ENCODE data around the gene SPOCK3.

Gene SPOCK3

GRCh38 chr4:167111622-167112021 lies 122.7 kb downstream of the SPOCK3 start:
- Histone ChIP-seq H3K27me3 (ENCODE audit: control insufficient read depth, insufficient read depth, low read length) (no peaks in the 10 kb centered on the region), H3K9me3 (ENCODE audit: control insufficient read depth, insufficient read depth, low read length) (no peaks in the 10 kb centered on the region), H3K27ac (ENCODE audit: low read length) (no peak overlapping the region), H3K4me1 (ENCODE audit: control insufficient read depth, insufficient read depth, low read length) (no peaks in the 10 kb centered on the region), H3K4me3 (ENCODE audit: low read length) (no peak overlapping the region), H3K36me3 (ENCODE audit: control insufficient read depth, insufficient read depth, low read length) (no peaks in the 10 kb centered on the region)
- DNase-seq (ENCODE audit: low read depth, low spot score), result no peak
- WGBS (ENCODE audit: insufficient coverage, insufficient read length), result no CpG with 5 or more reads among the region's 1 CpG

GRCh38 chr4:167111092-167111491 lies 123.2 kb downstream of the SPOCK3 start:
- no CpG with 5 or more reads among the region's 2 CpGs for WGBS (ENCODE audit: insufficient coverage, insufficient read length)
- Histone ChIP-seq H3K36me3 (ENCODE audit: control insufficient read depth, insufficient read depth, low read length) (no peaks in the 10 kb centered on the region), H3K4me1 (ENCODE audit: control insufficient read depth, insufficient read depth, low read length) (no peaks in the 10 kb centered on the region), H3K27ac (ENCODE audit: low read length) (no peak overlapping the region), H3K27me3 (ENCODE audit: control insufficient read depth, insufficient read depth, low read length) (no peaks in the 10 kb centered on the region), H3K9me3 (ENCODE audit: control insufficient read depth, insufficient read depth, low read length) (no peaks in the 10 kb centered on the region), H3K4me3 (ENCODE audit: low read length) (no peak overlapping the region)
- no peak for DNase-seq (ENCODE audit: low read depth, low spot score)

GRCh38 chr4:167109859-167110258 lies 124.4 kb downstream of the SPOCK3 start:
- Histone ChIP-seq H3K4me3 (ENCODE audit: low read length) (no peak overlapping the region), H3K36me3 (ENCODE audit: control insufficient read depth, insufficient read depth, low read length) (no peaks in the 10 kb centered on the region), H3K27me3 (ENCODE audit: control insufficient read depth, insufficient read depth, low read length) (no peaks in the 10 kb centered on the region), H3K27ac (ENCODE audit: low read length) (no peak overlapping the region), H3K9me3 (ENCODE audit: control insufficient read depth, insufficient read depth, low read length) (no peaks in the 10 kb centered on the region), H3K4me1 (ENCODE audit: control insufficient read depth, insufficient read depth, low read length) (no peaks in the 10 kb centered on the region)
- DNase-seq (ENCODE audit: low read depth, low spot score), result no peak
- WGBS (ENCODE audit: insufficient coverage, insufficient read length), result 100% methylated on average over 2 of the region's 3 CpGs

GRCh38 chr4:167105857-167106256 lies 128.4 kb downstream of the SPOCK3 start:
- no peaks in the 10 kb centered on the region for H3K9me3 ChIP-seq (ENCODE audit: control insufficient read depth, insufficient read depth, low read length)
- no peak for DNase-seq (ENCODE audit: low read depth, low spot score)
- H3K36me3 ChIP-seq (ENCODE audit: control insufficient read depth, insufficient read depth, low read length), result no peaks in the 10 kb centered on the region
- no peak overlapping the region for H3K27ac ChIP-seq (ENCODE audit: low read length)
- H3K4me1 ChIP-seq (ENCODE audit: control insufficient read depth, insufficient read depth, low read length), result no peaks in the 10 kb centered on the region
- no peaks in the 10 kb centered on the region for H3K27me3 ChIP-seq (ENCODE audit: control insufficient read depth, insufficient read depth, low read length)
- no peak overlapping the region for H3K4me3 ChIP-seq (ENCODE audit: low read length)

GRCh38 chr4:167102475-167102874 lies 131.8 kb downstream of the SPOCK3 start:
- Histone ChIP-seq H3K4me1 (ENCODE audit: control insufficient read depth, insufficient read depth, low read length) (no peaks in the 10 kb centered on the region), H3K4me3 (ENCODE audit: low read length) (no peak overlapping the region), H3K27me3 (ENCODE audit: control insufficient read depth, insufficient read depth, low read length) (no peaks in the 10 kb centered on the region), H3K9me3 (ENCODE audit: control insufficient read depth, insufficient read depth, low read length) (no peaks in the 10 kb centered on the region), H3K27ac (ENCODE audit: low read length) (no peak overlapping the region), H3K36me3 (ENCODE audit: control insufficient read depth, insufficient read depth, low read length) (no peaks in the 10 kb centered on the region)
- WGBS (ENCODE audit: insufficient coverage, insufficient read length), result no CpG with 5 or more reads among the region's 5 CpGs
- DNase-seq (ENCODE audit: low read depth, low spot score), result no peak

- Histone ChIP-seq H3K9me3 (ENCODE audit: control insufficient read depth, insufficient read depth, low read length) (no peaks in the 10 kb centered on the region), H3K4me1 (ENCODE audit: control insufficient read depth, insufficient read depth, low read length) (no peaks in the 10 kb centered on the region), H3K27ac (ENCODE audit: low read length) (no peak overlapping the region), H3K27me3 (ENCODE audit: control insufficient read depth, insufficient read depth, low read length) (no peaks in the 10 kb centered on the region), H3K36me3 (ENCODE audit: control insufficient read depth, insufficient read depth, low read length) (no peaks in the 10 kb centered on the region), H3K4me3 (ENCODE audit: low read length) (no peak overlapping the region)
- no peak for DNase-seq (ENCODE audit: low read depth, low spot score)
- WGBS (ENCODE audit: insufficient coverage, insufficient read length), result no CpG with 5 or more reads among the region's 2 CpGs
Observed at GRCh38 chr4:167101035-167101434, 133.3 kb downstream of the SPOCK3 start.

GRCh38 chr4:167100120-167100519 lies 134.2 kb downstream of the SPOCK3 start:
- H3K27ac ChIP-seq (ENCODE audit: low read length), result no peak overlapping the region
- no peak for DNase-seq (ENCODE audit: low read depth, low spot score)
- H3K4me3 ChIP-seq (ENCODE audit: low read length), result no peak overlapping the region
- H3K4me1 ChIP-seq (ENCODE audit: control insufficient read depth, insufficient read depth, low read length), result no peaks in the 10 kb centered on the region
- no peaks in the 10 kb centered on the region for H3K27me3 ChIP-seq (ENCODE audit: control insufficient read depth, insufficient read depth, low read length)
- WGBS (ENCODE audit: insufficient coverage, insufficient read length), result no CpG with 5 or more reads among the region's 1 CpG
- no peaks in the 10 kb centered on the region for H3K36me3 ChIP-seq (ENCODE audit: control insufficient read depth, insufficient read depth, low read length)
- no peaks in the 10 kb centered on the region for H3K9me3 ChIP-seq (ENCODE audit: control insufficient read depth, insufficient read depth, low read length)

- DNase-seq (ENCODE audit: low read depth, low spot score), result no peak
Observed at GRCh38 chr4:167088115-167088514, 146.2 kb downstream of the SPOCK3 start.

GRCh38 chr4:167084321-167084720 lies 150.0 kb downstream of the SPOCK3 start:
- no peak overlapping the region for H3K27ac ChIP-seq (ENCODE audit: low read length)
- no peaks in the 10 kb centered on the region for H3K9me3 ChIP-seq (ENCODE audit: control insufficient read depth, insufficient read depth, low read length)
- no CpG with 5 or more reads among the region's 2 CpGs for WGBS (ENCODE audit: insufficient coverage, insufficient read length)
- H3K36me3 ChIP-seq (ENCODE audit: control insufficient read depth, insufficient read depth, low read length), result no peaks in the 10 kb centered on the region
- H3K4me1 ChIP-seq (ENCODE audit: control insufficient read depth, insufficient read depth, low read length), result no peaks in the 10 kb centered on the region
- H3K4me3 ChIP-seq (ENCODE audit: low read length), result no peak overlapping the region
- DNase-seq (ENCODE audit: low read depth, low spot score), result no peak
- no peaks in the 10 kb centered on the region for H3K27me3 ChIP-seq (ENCODE audit: control insufficient read depth, insufficient read depth, low read length)

More at GRCh38 chr4:167088115-167088514, 146.2 kb downstream of the SPOCK3 start:
- Histone ChIP-seq H3K27ac (ENCODE audit: low read length) (no peak overlapping the region), H3K4me3 (ENCODE audit: low read length) (no peak overlapping the region), H3K9me3 (ENCODE audit: control insufficient read depth, insufficient read depth, low read length) (no peaks in the 10 kb centered on the region), H3K27me3 (ENCODE audit: control insufficient read depth, insufficient read depth, low read length) (no peaks in the 10 kb centered on the region), H3K4me1 (ENCODE audit: control insufficient read depth, insufficient read depth, low read length) (no peaks in the 10 kb centered on the region), H3K36me3 (ENCODE audit: control insufficient read depth, insufficient read depth, low read length) (no peaks in the 10 kb centered on the region)

GRCh38 chr4:167079762-167080161 lies 154.5 kb downstream of the SPOCK3 start:
- no peaks in the 10 kb centered on the region for H3K9me3 ChIP-seq (ENCODE audit: control insufficient read depth, insufficient read depth, low read length)
- no peak for DNase-seq (ENCODE audit: low read depth, low spot score)

GRCh38 chr4:167052631-167053091 lies 181.6 kb downstream of the SPOCK3 start:
- H3K4me1 ChIP-seq (ENCODE audit: control insufficient read depth, insufficient read depth, low read length), result no peaks in the 10 kb centered on the region
- no peaks in the 10 kb centered on the region for H3K27me3 ChIP-seq (ENCODE audit: control insufficient read depth, insufficient read depth, low read length)
- no peak for DNase-seq (ENCODE audit: low read depth, low spot score)
- H3K9me3 ChIP-seq (ENCODE audit: control insufficient read depth, insufficient read depth, low read length), result no peaks in the 10 kb centered on the region
- H3K4me3 ChIP-seq (ENCODE audit: low read length), result no peak overlapping the region
- no CpG with 5 or more reads among the region's 1 CpG for whole genome bisulfite sequencing (ENCODE audit: insufficient coverage, insufficient read length)
- H3K27ac ChIP-seq (ENCODE audit: low read length), result no peak overlapping the region
- H3K36me3 ChIP-seq (ENCODE audit: control insufficient read depth, insufficient read depth, low read length), result no peaks in the 10 kb centered on the region

More at GRCh38 chr4:167079762-167080161, 154.5 kb downstream of the SPOCK3 start:
- Histone ChIP-seq H3K4me3 (ENCODE audit: low read length) (no peak overlapping the region), H3K27ac (ENCODE audit: low read length) (no peak overlapping the region), H3K27me3 (ENCODE audit: control insufficient read depth, insufficient read depth, low read length) (no peaks in the 10 kb centered on the region), H3K36me3 (ENCODE audit: control insufficient read depth, insufficient read depth, low read length) (no peaks in the 10 kb centered on the region), H3K4me1 (ENCODE audit: control insufficient read depth, insufficient read depth, low read length) (no peaks in the 10 kb centered on the region)

All from iPS DF 6.9 (cell line).